ENCODE results near the gene NFATC2. TPM values are rescaled to one million over a fixed set of nuclear protein-coding genes. Genes with fewer than 3 reads are reported as not detected.
A peak's percentile ranks its signal among the peaks of the same experiment; 100 is the strongest.

Gene NFATC2
- total and polyA plus RNA-seq, 2 of the 4 experiments (the other 2 are of a cell fraction) = 0.18 to 0.38 TPM

GRCh38 chr20:51340451-51340840, 202.1 kb downstream of the NFATC2 start:
- no peak overlapping the region for H3K27ac ChIP-seq (ENCODE audit: insufficient read depth, low read length)

More at GRCh38 chr20:51340451-51340840, 202.1 kb downstream of the NFATC2 start:
- no peak for ATAC-seq (ENCODE audit: low read depth)
- H3K14ac ChIP-seq (replicated peaks; ENCODE audit: low read depth, low read length) = peak overlapping the region; percentile 26
- no peak overlapping the region; the same call in 1 of the 2 replicates for H3K18ac ChIP-seq (ENCODE audit: low read depth, low read length)
- in situ Hi-C loops (cut with MboI; ENCODE audit: low sequenced_read_pairs) (no loop called here), intact Hi-C loops (cut with micrococcal nuclease) (no loop called here), dilution Hi-C loops (cut with HindIII; ENCODE audit: low sequenced_read_pairs, unreplicated experiment) (no loop called here)
- no peak overlapping the region for H2AFZ ChIP-seq (replicated peaks; ENCODE audit: low read length, poor library complexity)
- H4K8ac ChIP-seq (ENCODE audit: low read depth in 2 of 2, low read length in 2 of 2) = peak overlapping the region in 1 of 2 experiments; percentile 14; a peak in 1 of 4 replicates
- peak overlapping the region; percentile 48; the same call in 1 of the 2 replicates for H3K4ac ChIP-seq (ENCODE audit: low read depth, low read length)
- BruUV-seq (replicated peaks) = no TSS peak
- H3K56ac ChIP-seq (ENCODE audit: extremely low read depth, insufficient read depth, low read length) = no peak overlapping the region
- no peak overlapping the region for H3K23ac ChIP-seq (ENCODE audit: low read depth, low read length)
- no peak overlapping the region for H3K4me2 ChIP-seq (ENCODE audit: low read depth, low read length)
- H3K27me3 ChIP-seq (ENCODE audit: control insufficient read depth, insufficient read depth, low read length) = no peaks in the 10 kb centered on the region
- peaks cover 0 to 13% of the 10 kb centered on the region in 2 experiments; a peak in 2 of 4 replicates for H3K79me1 ChIP-seq (ENCODE audit: low read depth in 1 of 2, low read length in 2 of 2)
- H4K20me1 ChIP-seq (ENCODE audit: insufficient read depth, low read length) = no peaks in the 10 kb centered on the region
- H4K91ac ChIP-seq (ENCODE audit: insufficient read depth, low read depth, low read length) = peak overlapping the region; percentile 34
- no peak overlapping the region for H3K4me3 ChIP-seq (ENCODE audit: insufficient read depth, low read depth, low read length)
- H3K4me1 ChIP-seq (ENCODE audit: control insufficient read depth, insufficient read depth, low read length) = peaks cover 24% of the 10 kb centered on the region
- ChIA-PET POLR2A (ENCODE audit: unreplicated experiment) (no interaction called here), CTCF (no interaction called here)
- peak overlapping the region; percentile 78 for H2AK5ac ChIP-seq (ENCODE audit: low read depth, low read length)
- no peak overlapping the region for H4K5ac ChIP-seq (ENCODE audit: low read depth, low read length)
- no peaks in the 10 kb centered on the region for H3K9me3 ChIP-seq (ENCODE audit: control insufficient read depth, insufficient read depth, low read length)
- peak overlapping the region; percentile 87 for H2BK20ac ChIP-seq (ENCODE audit: low read depth, low read length)
- H3K36me3 ChIP-seq (ENCODE audit: control insufficient read depth, insufficient read depth, low read length) = no peaks in the 10 kb centered on the region
- no peak for DNase-seq
- H2BK5ac ChIP-seq (ENCODE audit: low read depth, low read length, poor library complexity, severe bottlenecking) = no peak overlapping the region
- H3K9me1 ChIP-seq (ENCODE audit: insufficient read depth, low read length) = peaks cover 27% of the 10 kb centered on the region
- peak overlapping the region; percentile 72; the same call in 1 of the 3 replicates for H2BK15ac ChIP-seq (ENCODE audit: low read depth, low read length)
- no peak overlapping the region for H3K9ac ChIP-seq (ENCODE audit: low read depth, low read length)
- TF ChIP-seq CEBPB (IDR thresholded peaks at IDR 0.05; ENCODE audit: low read depth, low read length) (no peak), BHLHE40 (IDR thresholded peaks at IDR 0.05; ENCODE audit: low read depth, low read length) (no peak), MAFK (IDR thresholded peaks at IDR 0.05; ENCODE audit: low read depth, low read length) (no peak), MXI1 (IDR thresholded peaks at IDR 0.05; ENCODE audit: borderline replicate concordance, low read depth, low read length) (no peak), RAD21 (IDR thresholded peaks at IDR 0.05; ENCODE audit: low read length) (no peak), NFE2L2 (IDR thresholded peaks at IDR 0.05; ENCODE audit: low read depth, low read length) (no peak), MAZ (IDR thresholded peaks at IDR 0.05; ENCODE audit: borderline replicate concordance, low read depth, low read length) (no peak), SMC3 (IDR thresholded peaks at IDR 0.05; ENCODE audit: low read depth, low read length) (no peak), FOS (IDR thresholded peaks at IDR 0.05; ENCODE audit: low read depth, low read length) (no peak), ELK1 (IDR thresholded peaks at IDR 0.05; ENCODE audit: borderline replicate concordance, low read depth, low read length) (no peak), POLR2A (IDR thresholded peaks at IDR 0.05; ENCODE audit: low read depth, low read length) (no peak), RFX5 (IDR thresholded peaks at IDR 0.05; ENCODE audit: low read depth, low read length) (no peak), RCOR1 (IDR thresholded peaks at IDR 0.05; ENCODE audit: insufficient replicate concordance, low read length) (no peak), CHD1 (IDR thresholded peaks at IDR 0.05; ENCODE audit: low read depth, low read length) (no peak)
- TF ChIP-seq, protein P1, sequence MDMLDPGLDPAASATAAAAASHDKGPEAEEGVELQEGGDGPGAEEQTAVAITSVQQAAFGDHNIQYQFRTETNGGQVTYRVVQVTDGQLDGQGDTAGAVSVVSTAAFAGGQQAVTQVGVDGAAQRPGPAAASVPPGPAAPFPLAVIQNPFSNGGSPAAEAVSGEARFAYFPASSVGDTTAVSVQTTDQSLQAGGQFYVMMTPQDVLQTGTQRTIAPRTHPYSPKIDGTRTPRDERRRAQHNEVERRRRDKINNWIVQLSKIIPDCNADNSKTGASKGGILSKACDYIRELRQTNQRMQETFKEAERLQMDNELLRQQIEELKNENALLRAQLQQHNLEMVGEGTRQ (IDR thresholded peaks at IDR 0.05; ENCODE audit: low read depth, low read length) = no peak
- TF ChIP-seq, protein P2, sequence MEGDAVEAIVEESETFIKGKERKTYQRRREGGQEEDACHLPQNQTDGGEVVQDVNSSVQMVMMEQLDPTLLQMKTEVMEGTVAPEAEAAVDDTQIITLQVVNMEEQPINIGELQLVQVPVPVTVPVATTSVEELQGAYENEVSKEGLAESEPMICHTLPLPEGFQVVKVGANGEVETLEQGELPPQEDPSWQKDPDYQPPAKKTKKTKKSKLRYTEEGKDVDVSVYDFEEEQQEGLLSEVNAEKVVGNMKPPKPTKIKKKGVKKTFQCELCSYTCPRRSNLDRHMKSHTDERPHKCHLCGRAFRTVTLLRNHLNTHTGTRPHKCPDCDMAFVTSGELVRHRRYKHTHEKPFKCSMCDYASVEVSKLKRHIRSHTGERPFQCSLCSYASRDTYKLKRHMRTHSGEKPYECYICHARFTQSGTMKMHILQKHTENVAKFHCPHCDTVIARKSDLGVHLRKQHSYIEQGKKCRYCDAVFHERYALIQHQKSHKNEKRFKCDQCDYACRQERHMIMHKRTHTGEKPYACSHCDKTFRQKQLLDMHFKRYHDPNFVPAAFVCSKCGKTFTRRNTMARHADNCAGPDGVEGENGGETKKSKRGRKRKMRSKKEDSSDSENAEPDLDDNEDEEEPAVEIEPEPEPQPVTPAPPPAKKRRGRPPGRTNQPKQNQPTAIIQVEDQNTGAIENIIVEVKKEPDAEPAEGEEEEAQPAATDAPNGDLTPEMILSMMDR (conservative IDR thresholded peaks at IDR 0.05; ENCODE audit: low read depth, low read length) = no peak
- H2AK9ac ChIP-seq (replicated peaks; ENCODE audit: low read depth, low read length, poor library complexity) = no peak overlapping the region
- peak overlapping the region; percentile 81 for H2BK120ac ChIP-seq (ENCODE audit: low read depth, low read length)

All from IMR-90 (cell line).